Breast epithelium (tissue), 4 donors: ENCODE results near the gene GHRL. TPM values are rescaled to one million over a fixed set of nuclear protein-coding genes. Genes with fewer than 3 reads are reported as not detected.

Source experiments
- DNase-seq, 2 donors: peaks; one replicate each; pipeline ENCODE4 v3.0.0-alpha.2; 2019; ENCODE audit warnings: low spot score in 2 of 2
- H3K27ac ChIP-seq, 2 donors: fragments of 200-600 bp; sonication (generic) in 1 of 2; one replicate each; pipeline ENCODE4 v1.5.1; 2016 to 2019; ENCODE audit warnings: mild to moderate bottlenecking in 1 of 2
- H3K27me3 ChIP-seq, 2 donors: fragments of 200-600 bp; sonication (generic) in 1 of 2; one replicate each; pipeline versions ENCODE4 v1.5.1 to v1.6.0; 2017 to 2019; ENCODE audit warnings: control low read depth in 1 of 2, mild to moderate bottlenecking in 1 of 2
- H3K36me3 ChIP-seq: fragments of 200-600 bp; one replicate; pipeline ENCODE4 v1.5.1; 2019
- H3K4me1 ChIP-seq, 2 donors: fragments of 200-600 bp; sonication (generic); one replicate each; pipeline ENCODE4 v1.5.1; 2016 to 2019; ENCODE audit warnings: control low read depth in 1 of 2
- H3K4me3 ChIP-seq, 3 donors: fragments of 200-600 bp; sonication (generic); 1 replicate in 2 of 3; 2 replicates in 1 of 3; pipeline ENCODE4 v1.5.1; 2016 to 2019; ENCODE audit warnings: mild to moderate bottlenecking in 3 of 3, moderate library complexity in 2 of 3
- H3K9me3 ChIP-seq, 2 donors: fragments of 200-600 bp; sonication (generic) in 1 of 2; one replicate each; pipeline ENCODE4 v1.5.1; 2016 to 2019; ENCODE audit warnings: control low read depth in 1 of 2
- CTCF ChIP-seq, 3 donors: fragments of 450-650 bp; IDR thresholded peaks; one replicate each; pipeline ENCODE4 v1.5.1; 2016 to 2017; ENCODE audit warnings: antibody characterized with exemption in 3 of 3, mild to moderate bottlenecking in 3 of 3, moderate library complexity in 3 of 3
- POLR2A ChIP-seq: fragments of 450-650 bp; IDR thresholded peaks from one replicate; pipeline ENCODE4 v1.6.1; 2016; ENCODE audit warnings: antibody characterized with exemption, mild to moderate bottlenecking, moderate library complexity
- POLR2AphosphoS5 ChIP-seq, 3 donors: sonication (generic); formaldehyde crosslinking; IDR thresholded peaks; one replicate each; pipeline ENCODE4 v1.6.1; 2017; ENCODE audit warnings: antibody characterized with exemption in 3 of 3
- intact Hi-C: fragments of 100-400 bp; cut with DNase I; formaldehyde crosslinking; loops from one replicate; pipeline ENCODE4 v1.15.1; 2023; ENCODE audit warnings: low total_unique reads
- total RNA-seq, 3 donors: library from RNA; depleted of rRNA; stranded (reverse); fragments of >200 nt; gene quantifications; one replicate each; pipeline ENCODE4 v1.1.0, GENCODE V29; 2016

The GHRL gene
- total RNA-seq, 3 donors from 2014 or later: 0.66 to 1.0 TPM; not detected in 1

GRCh38 chr3:10263646-10264363 is 28.9 kb downstream of the GHRL start:
- Histone ChIP-seq H3K4me1 (no peaks in the 10 kb centered on the region), H3K9me3 (no peaks in the 10 kb centered on the region), H3K36me3 (no peaks in the 10 kb centered on the region), H3K4me3 (peak overlapping the region in 1 of 3 donors; percentile 27), H3K27me3 (no peaks in the 10 kb centered on the region), H3K27ac (peak overlapping the region; percentile 27 to 39)
- TF ChIP-seq POLR2AphosphoS5 (IDR thresholded peaks at IDR 0.05) (no peak), CTCF (IDR thresholded peaks at IDR 0.05) (peak in 2 of 3 donors; percentile 27 to 52)
- intact Hi-C loops: no loop called here
- no peak for DNase-seq

- Histone ChIP-seq H3K36me3 (no peaks in the 10 kb centered on the region), H3K27ac (no peak overlapping the region)
- intact Hi-C loops: no loop called here
Measured at GRCh38 chr3:10262027-10262426, 30.7 kb downstream of the GHRL start.

GRCh38 chr3:10260211-10260701 is 32.5 kb downstream of the GHRL start:
- Histone ChIP-seq H3K9me3 (no peaks in the 10 kb centered on the region), H3K27me3 (no peaks in the 10 kb centered on the region), H3K4me3 (no peak overlapping the region), H3K27ac (no peak overlapping the region), H3K36me3 (no peaks in the 10 kb centered on the region), H3K4me1 (no peaks in the 10 kb centered on the region)
- no peak for TF ChIP-seq POLR2AphosphoS5 (IDR thresholded peaks at IDR 0.05)
- no peak for TF ChIP-seq CTCF (IDR thresholded peaks at IDR 0.05)
- TF ChIP-seq POLR2A: no peak
- DNase-seq: no peak
- intact Hi-C loops: no loop called here

More at GRCh38 chr3:10262027-10262426, 30.7 kb downstream of the GHRL start:
- DNase-seq: no peak
- H3K9me3 ChIP-seq: no peaks in the 10 kb centered on the region
- no peak overlapping the region for H3K4me3 ChIP-seq
- no peaks in the 10 kb centered on the region for H3K27me3 ChIP-seq
- TF ChIP-seq CTCF (IDR thresholded peaks at IDR 0.05): no peak
- TF ChIP-seq POLR2AphosphoS5 (IDR thresholded peaks at IDR 0.05): no peak
- TF ChIP-seq POLR2A: no peak
- H3K4me1 ChIP-seq: no peaks in the 10 kb centered on the region

GRCh38 chr3:10259798-10260197 is 32.9 kb downstream of the GHRL start:
- Histone ChIP-seq H3K27ac (no peak overlapping the region), H3K36me3 (no peaks in the 10 kb centered on the region), H3K4me3 (no peak overlapping the region), H3K4me1 (no peaks in the 10 kb centered on the region), H3K9me3 (no peaks in the 10 kb centered on the region), H3K27me3 (no peaks in the 10 kb centered on the region)
- no peak for TF ChIP-seq POLR2A
- no peak for TF ChIP-seq POLR2AphosphoS5 (IDR thresholded peaks at IDR 0.05)
- TF ChIP-seq CTCF (IDR thresholded peaks at IDR 0.05): no peak
- intact Hi-C loops: no loop called here
- DNase-seq: no peak

- H3K9me3 ChIP-seq: no peaks in the 10 kb centered on the region
- intact Hi-C loops: no loop called here
- H3K4me1 ChIP-seq: no peaks in the 10 kb centered on the region
- no peak for DNase-seq
- TF ChIP-seq POLR2AphosphoS5 (IDR thresholded peaks at IDR 0.05) (no peak), POLR2A (no peak), CTCF (IDR thresholded peaks at IDR 0.05) (no peak)
- H3K36me3 ChIP-seq: no peaks in the 10 kb centered on the region
- H3K27ac ChIP-seq: no peak overlapping the region
- no peak overlapping the region for H3K4me3 ChIP-seq
- no peaks in the 10 kb centered on the region for H3K27me3 ChIP-seq
Measured at GRCh38 chr3:10259036-10259435, 33.7 kb downstream of the GHRL start.
